Activated CD4-positive, alpha-beta T cell treated with anti-CD3 and anti-CD28 coated beads for 1 hour (primary cell): ENCODE data around the gene PCMTD2.
"Not testable (repeated sequence)": the region's sequence is repeated elsewhere in the genome, so short reads cannot be mapped to it uniquely, and the experiment has no call there.

Source experiments
- DNase-seq: peaks from one replicate; pipeline ENCODE4 v3.0.0-alpha.2; 2020

Gene PCMTD2

DNA sequence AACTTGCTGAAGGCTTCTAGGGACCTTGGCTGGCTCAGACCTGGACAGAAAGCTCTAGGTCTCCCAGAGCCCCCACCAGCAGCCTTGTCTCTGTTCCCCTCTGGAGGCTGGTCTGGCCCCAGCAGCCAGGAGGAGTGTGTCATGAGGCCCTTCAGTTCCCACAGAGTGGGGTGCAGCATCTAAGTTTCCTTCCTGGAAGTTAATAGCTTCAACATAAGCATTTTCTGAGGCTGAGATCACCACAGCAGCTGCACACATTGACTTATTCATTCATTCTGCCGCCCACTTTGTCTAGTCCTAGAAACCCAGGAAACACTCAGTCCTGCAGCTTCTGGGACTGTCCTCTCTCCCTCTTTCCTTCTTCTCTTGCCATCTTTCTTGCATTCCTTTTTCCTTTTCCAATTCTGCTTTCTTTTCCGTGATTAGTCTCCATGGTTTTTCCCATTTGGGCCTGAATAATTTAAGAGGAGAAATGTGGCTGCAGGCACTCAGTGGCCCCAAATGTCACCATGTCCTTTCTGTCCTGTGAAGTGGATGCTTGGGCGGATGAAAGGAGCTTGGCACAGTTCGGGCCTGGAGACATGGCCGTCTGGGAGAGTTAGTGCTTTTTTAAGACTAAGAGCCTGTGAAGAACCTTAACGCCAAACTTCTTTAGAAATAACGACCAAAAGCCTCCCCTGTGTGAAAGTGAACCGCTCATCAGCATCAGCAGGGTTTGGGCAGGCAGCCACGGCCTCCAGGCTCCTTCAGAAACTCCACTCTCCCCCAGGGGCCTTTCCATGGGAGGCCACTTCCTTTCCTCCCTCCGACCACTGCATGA is 31.0 kb upstream of the PCMTD2 start:
- DNase-seq = no peak

DNA sequence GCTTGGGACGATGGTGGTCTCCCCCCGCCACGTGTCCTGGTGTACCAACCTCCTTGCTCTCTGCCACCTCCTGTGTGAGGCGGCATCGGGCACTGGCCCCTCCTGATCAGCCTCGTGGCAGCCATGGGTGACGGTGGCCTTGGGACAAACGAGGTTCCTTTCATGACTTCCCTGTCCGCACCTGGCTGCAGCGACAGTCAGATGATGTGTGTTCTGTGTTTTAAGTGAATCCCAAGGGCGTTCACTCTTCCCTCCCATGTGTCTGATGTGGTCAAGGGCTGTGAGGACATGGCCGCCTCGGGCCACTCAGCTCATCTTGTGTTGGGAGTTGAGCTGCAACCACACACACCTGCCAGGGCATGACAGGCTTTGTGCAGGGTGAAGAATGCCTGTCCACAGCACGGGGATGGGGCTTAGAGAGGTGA is 30.4 kb upstream of the PCMTD2 start:
- DNase-seq = no peak

DNA sequence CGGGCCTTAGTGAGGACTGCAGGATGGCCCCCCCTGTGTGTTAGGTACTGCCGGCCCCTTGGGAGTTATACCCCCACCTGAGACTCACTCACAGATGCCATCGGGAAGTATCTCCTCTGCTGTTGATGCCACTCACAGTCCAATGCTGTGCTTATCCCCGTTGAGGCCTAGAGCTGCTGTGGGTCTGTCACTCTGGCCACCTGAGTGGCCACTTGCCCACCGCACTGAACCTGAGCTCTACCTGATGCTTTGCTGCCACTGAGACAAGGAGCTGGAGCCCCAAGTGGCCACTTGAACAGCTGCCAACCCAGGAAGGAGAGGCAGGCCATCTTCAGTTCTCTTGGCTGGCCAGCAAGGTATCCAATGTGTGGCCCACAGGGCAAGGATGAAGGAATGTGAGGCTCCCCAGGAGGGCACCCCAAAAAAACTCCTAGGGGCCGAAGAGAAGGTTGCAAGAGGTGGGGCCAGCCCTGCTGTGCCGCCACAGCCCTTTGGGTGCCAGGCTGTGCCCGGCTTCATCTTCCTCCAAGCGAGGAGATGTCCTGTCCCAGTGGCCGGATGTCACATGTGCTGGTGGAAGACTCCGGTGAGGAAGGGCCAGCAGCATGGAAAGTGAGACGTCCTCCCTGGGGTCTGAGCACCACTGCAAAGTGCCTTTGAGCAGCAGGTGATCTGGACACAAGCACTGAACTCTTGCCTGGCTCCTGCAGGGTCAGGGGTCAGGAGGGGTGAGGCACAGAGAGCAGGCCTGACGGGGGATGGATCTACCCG is 29.5 kb upstream of the PCMTD2 start:
- DNase-seq = no peak

DNA sequence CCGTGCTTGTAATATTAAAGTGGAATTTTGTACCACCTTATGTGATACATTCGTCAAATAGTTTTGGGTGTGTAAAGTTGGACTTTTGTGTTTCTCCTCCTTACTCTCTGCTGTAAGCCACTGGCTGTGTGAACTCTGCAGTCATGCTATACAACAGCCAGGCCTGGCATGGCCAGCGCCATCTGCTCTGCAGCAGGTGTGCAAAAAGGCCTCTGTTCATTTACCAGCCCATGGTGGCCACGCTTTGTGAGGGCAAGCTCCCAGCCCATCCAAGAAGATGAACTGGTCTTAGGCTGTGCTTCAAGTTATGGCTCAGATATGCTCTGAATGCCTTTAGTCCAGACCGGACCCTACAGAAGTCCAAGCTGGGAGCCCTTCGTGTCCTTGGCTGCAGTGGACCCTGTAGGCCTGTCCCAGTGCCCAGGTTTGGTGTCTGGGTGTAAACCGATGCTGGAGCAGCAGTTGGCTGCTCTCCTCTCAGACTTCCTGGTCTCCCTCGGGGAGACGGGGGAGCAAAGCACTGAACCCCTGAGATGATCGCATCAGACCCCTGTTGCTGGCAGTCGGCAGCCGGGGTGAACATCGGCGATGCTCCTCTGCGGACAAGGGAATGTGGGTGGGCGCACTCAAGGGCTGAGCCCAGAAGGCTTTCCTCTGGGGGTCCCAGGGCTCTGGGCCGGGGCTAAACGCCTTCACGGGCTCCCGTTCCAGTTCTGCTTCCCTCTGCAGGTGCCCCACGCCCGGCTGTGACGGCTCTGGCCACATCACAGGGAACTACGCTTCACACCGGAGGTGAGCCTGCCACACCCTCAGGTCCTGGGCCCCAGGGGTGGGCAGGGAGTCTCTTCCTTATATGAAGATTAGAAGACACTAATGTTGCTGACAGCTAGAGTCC is 28.6 kb upstream of the PCMTD2 start:
- no peak for DNase-seq

DNA sequence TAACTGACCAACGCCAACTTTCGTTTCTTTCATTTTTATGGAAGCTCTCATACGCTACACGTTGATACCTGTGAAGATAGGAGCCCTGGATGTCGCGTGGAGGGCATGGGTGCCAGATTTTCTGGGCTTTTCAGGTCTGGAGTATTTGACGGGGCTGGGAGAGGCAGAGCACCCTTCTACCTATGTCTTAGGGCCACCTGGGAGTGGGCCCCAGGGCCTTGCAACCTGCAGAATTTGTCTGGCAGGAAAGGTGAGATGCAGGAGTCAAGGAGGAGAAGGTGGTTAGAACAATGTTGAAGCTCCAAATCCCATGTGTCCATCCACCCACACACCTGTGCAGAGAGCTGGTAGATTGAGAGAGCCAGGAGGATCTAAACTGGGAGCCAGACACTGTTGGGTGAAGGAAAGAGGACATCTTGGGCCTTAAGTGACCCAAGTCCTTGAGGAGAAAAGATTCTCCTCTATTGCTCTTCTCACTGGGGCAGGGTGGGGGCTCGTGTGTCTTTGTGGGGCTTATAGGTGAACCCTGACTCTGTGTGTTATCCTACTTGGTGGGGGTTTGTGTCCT is 27.4 kb upstream of the PCMTD2 start:
- DNase-seq = no peak

DNA sequence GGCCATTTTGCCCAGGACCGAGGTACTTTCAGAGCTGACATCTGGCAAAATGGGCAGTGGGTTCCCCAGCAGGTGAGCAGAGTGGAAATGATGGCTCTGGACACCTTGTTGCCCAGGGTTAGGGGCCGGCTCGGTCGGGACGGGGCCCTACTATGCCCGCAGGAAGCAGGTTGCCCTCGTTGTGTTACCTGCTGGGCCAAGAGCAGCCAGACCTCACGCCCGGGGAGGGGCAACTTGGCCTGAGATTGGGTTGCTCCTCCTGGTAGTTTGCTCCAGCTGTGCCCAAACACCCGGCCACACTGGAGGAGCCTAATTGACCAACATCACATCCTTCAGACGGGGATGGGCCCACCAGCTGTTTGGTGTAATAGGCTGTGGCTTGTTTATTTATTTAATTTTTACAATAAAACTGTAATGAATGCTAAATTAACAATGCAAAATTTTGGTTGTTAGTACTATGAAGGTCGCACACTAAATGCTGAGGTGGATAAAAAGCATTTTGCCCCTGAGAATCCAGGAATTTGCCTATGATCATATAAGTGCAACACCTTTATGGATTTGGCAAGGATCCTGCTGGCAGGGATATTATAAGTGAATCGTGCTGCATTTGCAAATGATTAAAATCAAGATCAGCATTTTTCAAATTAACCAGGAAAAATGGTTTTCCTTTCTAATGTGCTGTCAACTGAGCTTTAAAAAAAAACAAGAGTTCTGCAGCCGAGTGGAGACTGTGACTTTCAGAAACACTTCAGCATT is 26.6 kb upstream of the PCMTD2 start:
- DNase-seq = no peak

DNA sequence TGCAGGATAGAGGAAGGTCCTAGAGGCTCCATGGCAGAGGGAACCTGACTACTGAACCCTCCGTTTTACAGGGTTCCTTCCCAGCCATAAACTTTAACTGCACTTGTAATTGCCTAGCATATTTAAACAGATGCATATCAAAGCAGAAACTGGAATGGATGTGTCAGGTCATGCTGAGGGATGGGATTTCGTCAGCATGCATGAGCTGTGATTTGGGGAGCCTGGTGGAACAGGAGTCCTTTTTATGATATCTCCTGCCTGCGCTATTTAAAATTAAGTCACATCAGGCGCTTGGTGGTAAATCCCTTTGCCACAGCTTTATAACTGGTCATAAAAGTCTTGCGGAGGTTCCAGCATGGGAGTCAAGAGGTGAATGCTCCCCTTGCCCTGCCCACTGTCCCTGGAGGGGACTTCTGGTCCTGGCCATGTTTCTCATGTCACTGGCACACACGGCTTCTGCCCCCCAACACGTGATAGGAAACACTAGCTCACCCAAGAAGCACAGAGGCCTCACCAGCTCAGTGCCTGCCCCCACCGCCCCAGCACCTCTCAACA is 26.0 kb upstream of the PCMTD2 start:
- no peak for DNase-seq

DNA sequence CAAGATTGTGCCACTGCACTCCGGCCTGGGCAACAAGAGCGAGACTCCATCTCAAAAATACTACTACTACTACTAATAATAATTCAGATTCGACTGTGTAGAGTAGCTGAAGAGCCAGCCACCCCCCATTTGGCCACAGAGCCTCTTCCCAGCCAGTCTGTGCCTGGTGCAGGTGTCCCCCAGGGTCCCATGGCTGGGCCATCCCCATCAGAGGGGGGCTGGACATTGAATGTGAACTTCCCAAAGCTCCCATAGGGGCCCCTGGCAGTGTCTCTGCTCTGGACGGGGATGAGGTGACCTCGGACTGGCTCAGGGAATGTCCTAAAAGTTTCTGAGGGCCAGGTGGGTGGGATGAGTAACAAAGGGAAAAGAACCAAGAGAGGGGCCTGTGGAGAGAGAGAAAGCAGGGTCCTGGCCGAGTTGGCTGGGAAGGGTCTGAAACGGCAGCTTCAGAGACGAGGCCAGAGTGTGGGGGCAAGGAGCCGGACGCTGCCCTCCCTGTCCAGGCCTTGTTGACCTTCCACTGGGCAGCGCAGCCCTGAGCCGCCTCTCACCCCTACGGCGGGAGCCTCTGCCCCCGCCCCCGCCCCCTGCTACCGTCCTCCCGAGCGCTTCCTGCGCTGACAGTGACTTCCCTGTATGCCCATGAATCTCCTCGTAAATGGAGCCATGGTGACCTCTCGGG is 24.9 kb upstream of the PCMTD2 start:
- DNase-seq = no peak

DNA sequence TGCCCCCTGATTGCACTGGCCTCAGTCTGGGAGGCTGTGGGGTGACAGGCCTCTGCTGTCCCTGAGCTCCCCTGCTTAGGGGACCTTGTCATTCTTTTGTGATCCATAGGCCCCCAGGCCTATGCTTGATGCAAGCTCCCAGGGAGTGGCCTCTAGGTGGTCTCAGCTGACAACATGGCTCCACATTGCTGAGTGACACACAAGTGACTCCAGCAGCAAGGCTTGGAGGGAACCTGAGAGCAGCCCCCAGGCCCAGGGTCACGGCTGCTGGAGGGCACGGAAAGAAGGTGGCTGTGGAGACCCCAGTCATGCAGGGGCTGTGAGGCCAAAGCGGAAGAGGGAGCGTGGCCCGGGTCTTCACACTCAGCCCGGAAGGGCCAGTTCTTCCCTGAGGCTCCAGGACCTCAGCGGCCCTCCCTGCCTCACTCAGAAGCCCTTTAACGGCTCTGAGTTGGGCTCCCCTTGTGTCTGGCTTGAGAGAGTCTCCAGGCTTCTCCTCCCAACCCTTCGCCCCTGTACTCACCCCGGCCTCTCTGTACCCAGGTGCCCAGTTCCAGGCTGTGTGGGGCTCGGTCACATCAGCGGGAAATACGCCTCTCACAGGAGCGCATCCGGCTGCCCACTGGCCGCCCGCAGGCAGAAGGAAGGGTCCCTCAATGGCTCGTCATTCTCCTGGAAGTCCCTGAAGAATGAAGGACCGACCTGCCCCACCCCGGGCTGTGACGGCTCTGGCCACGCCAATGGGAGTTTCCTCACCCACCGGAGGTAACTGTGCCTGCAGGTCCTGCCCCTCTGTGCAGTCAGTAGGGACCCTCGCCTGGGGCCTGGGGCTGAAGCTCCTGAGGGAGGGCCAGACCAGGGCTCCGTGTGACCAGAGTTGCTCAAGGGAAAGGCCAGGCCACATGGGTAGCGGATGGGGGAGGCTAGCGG is 23.7 kb upstream of the PCMTD2 start:
- no peak for DNase-seq

DNA sequence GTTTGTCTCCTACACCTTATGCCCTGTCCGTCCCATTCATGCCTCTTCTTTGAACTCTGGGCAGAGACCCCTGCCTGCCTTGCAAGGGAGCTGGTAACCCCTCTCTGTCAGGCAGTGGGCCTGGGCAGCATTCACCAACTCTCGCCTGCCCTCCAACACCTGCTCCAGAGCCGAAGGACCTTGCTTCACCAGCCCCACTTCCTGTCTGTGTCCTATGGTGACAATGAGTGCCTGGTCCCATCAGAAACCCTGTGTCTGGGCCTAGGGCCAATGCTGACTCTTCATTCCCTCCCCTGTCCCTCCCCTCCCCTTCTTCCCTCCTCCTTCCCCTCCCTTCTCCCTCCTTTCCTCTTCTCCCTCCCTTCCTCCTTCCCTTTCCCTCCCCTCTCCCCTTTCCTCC is 22.8 kb upstream of the PCMTD2 start:
- no peak for DNase-seq

DNA sequence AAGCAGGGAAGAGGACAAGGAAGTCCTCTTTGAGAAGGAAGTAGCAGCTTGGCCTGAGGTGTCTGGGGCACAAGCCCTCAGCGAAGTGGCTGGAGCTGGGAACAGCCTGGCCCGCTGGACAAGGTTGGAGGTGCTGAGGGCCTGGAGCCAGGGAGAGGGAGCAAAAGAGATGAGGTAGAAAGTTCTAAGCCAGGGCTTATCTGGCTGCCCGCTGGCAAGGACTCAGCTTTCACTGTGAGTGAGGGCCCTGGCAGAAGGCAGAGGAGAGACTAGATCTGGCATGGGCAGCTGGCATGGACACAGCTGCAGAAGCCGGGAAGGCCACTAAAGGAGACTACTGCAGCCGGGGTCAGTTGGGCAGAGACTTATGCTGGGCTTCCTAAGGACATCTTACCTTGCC is 21.8 kb upstream of the PCMTD2 start:
- DNase-seq = no peak

DNA sequence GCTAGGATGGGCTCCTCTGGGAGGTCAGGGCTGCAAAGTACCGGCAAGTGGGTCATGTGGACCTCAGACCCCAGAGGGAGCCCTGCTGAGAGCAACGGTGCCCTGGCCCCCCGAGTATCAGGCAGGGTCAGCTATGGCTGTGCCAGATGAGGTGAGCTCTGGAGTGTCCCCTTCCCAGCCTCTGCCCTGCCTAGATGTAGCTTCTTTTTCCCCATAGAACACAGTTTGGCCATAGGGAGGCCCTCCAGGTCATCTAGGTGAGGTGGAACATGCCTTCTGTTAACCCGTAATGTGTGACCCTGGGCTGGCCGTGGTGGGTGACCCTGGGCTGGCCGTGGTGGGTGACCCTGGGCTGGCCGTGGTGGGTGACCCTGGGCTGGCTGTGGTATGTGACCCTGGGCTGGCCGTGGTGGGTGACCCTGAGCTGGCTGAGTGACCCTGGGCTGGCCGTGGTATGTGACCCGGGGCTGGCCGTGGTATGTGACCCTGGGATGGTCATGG is 21.2 kb upstream of the PCMTD2 start:
- no peak for DNase-seq

DNA sequence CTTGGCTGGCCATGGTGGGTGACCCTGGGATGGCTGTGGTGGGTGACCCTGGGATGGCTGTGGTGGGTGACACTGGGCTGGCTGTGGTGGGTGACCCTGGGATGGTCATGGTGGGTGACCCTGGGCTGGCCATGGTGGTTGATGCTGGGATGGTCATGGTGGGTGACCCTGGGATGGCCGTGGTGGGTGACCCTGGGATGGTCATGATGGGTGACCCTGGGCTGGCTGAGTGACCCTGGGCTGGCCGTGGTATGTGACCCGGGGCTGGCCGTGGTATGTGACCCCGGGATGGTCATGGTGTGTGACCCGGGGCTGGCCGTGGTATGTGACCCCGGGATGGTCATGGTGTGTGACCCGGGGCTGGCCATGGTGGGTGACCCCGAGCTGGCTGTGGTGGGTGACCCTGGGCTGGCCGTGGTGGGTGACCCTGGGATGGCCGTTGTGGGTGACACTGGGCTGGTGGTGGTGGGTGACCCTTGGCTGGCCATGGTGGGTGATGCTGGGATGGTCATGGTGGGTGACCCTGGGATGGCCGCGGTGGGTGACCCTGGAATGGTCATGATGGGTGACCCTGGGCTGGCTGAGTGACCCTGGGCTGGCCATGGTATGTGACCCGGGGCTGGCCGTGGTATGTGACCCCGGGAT is 20.5 kb upstream of the PCMTD2 start:
- DNase-seq = not testable (repeated sequence)

DNA sequence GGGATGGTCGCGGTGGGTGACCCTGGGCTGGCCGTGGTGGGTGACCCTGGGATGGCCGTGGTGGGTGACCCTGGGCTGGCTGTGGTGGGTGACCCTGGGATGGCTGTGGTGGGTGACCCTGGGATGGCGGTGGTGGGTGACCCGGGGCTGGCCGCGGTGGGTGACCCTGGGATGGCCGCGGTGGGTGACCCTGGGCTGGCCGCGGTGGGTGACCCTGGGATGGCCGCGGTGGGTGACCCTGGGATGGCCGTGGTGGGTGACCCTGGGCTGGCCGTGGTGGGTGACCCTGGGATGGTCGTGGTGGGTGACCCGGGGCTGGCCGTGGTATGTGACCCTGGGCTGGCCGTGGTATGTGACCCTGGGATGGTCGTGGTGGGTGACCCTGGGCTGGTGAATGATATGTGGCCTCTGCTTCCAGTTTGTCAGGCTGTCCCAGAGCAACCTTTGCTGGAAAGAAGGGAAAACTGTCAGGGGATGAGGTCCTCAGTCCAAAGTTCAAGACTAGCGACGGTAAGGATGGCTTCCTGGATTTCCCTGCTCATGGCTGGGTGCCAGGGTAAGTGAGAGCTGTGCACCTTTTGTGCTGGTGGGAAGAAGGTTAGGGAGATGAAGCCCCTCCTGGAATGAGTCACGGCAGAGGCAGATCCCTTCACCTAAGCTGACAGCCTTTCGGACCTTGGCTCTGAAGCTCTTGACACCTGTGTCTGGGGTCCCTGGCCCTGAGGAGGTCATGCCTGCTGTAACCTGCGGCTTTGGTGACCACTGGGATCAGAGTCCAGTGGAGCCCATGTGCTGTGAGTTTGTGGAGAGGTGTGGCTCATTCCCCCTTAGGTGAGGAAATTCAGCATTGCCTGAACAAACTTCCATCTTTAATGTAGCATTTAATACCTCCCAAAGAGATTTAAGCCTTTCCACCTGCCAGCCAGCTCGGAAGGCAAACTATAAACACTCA is 19.1 kb upstream of the PCMTD2 start:
- no peak for DNase-seq

DNA sequence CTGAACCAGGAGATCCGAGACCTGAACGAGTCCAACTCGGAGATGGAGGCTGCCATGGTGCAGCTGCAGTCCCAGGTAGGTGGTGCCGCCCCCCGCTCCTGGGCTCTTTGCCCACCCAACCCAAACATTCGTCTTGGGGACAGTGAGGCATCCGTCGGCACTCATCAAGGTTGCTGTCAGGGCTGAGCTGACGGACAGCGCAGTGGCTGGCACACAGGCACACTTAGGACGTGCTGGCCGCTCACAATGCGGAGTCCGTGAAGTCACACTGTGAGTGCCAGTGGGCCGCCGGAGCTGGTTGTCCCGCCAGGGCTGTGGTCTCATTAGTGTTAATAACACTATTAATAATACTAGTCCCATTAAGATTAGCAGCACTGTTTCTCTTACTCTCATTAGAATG is 18.2 kb upstream of the PCMTD2 start:
- DNase-seq = no peak

DNA sequence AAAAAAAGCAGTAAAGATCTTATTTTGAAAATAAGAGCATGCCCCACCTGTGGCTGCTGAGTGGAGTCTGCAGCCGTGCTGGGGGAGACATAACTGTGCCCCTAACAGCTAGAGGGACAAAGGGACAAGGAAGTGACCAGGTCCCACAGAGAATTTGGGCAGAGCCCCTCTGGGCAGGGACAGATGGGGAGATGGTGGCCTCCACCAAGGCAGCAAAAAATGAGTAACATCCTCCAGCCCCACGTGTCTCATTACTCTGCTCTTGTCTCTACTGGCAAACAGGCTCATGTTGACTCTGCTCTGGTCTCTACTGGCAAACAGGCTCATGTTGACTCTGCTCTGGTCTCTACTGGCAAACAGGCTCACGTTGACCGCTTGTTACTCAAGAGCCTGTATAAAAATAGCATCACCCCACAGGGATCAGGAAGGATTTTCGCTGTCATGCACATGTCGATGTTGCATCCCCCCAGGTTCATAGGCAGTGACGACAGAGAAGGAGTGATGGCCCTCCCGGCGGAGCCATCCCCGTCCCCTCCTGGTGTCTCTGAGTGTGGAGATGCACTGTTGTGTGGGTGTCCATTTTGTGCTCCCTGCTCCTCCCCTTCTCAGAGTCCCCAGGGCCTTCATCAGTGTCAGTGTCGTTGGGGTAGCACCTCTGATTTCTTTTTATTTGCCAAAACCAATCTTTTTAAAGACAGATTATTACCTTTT is 17.3 kb upstream of the PCMTD2 start:
- no peak for DNase-seq

DNA sequence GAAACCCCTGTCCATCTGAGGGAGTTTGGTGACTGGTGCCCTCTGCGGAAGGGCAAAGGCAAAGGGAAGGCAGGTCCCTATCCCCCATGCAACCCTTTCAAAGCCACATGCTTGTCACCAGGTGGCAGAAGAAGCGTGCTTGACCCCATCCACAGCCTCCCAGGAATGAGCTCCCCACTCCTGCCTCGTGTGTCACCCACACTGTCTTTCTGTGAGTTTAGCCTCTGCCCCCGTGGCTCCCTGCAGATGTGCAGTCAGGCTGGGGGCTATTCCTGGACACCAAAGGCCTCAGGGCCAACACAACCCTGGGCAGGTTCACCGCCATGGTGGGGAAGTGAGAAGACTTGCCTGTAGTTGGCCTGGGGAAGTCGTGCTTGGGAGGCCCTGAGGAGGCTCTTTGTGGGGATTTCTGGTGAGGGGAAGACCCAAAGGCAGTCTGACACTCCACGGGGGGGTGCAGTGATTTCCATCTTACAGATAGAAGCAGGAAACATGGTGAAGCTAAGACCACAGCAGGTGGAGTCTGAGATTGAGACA is 16.6 kb upstream of the PCMTD2 start:
- no peak for DNase-seq
